K562 (cell line): ENCODE results near the gene ABHD16A. TPM values are rescaled to one million over a fixed set of nuclear protein-coding genes. Genes with fewer than 3 reads are reported as not detected.

ENCODE experiments used
- CBX5 ChIP-seq: IDR thresholded peaks from 2 replicates; pipeline ENCODE4 v1.6.1; 2014; ENCODE audit warnings: low read depth, borderline replicate concordance
- GATAD2A ChIP-seq: fragments of 450-650 bp; IDR thresholded peaks from 2 replicates; pipeline ENCODE4 v1.6.1; 2017
- KHSRP ChIP-seq: fragments of 450-650 bp; IDR thresholded peaks from 2 replicates; pipeline ENCODE4 v1.6.1; 2017
- POU5F1 ChIP-seq: fragments of 150-350 bp; IDR thresholded peaks from 2 replicates; pipeline ENCODE4 v1.6.1; 2014; ENCODE audit warnings: borderline replicate concordance, low read length, low read depth, mild to moderate bottlenecking; ENCODE audit not compliant: partially characterized antibody
- SETDB1 ChIP-seq: IDR thresholded peaks from one replicate; pipeline ENCODE4 v1.6.1; 2012; ENCODE audit warnings: low read length, control low read depth, inconsistent platforms
- SIRT6 ChIP-seq: IDR thresholded peaks from one replicate; pipeline ENCODE4 v1.6.1; 2012; ENCODE audit warnings: low read depth, mild to moderate bottlenecking, control low read depth, inconsistent platforms, low read length, moderate library complexity
- SMAD4 ChIP-seq: fragments of 250-450 bp; sonication (Bioruptor Pico); conservative IDR thresholded peaks from 2 replicates; pipeline ENCODE4 v1.8.0; 2021; ENCODE audit warnings: inconsistent platforms, mild to moderate bottlenecking, moderate library complexity
- ZNF175 ChIP-seq: fragments of 200-800 bp; sonication (Bioruptor generic); IDR thresholded peaks from 2 replicates; pipeline ENCODE4 v1.6.1; 2016; ENCODE audit warnings: low read depth, mild to moderate bottlenecking, missing genetic modification characterization, missing compliant biosample characterization
- ZNF311 ChIP-seq: fragments of 250-450 bp; sonication (Bioruptor Pico); IDR thresholded peaks from 2 replicates; pipeline ENCODE4 v1.4.0; 2020; ENCODE audit warnings: mild to moderate bottlenecking, moderate library complexity
- ZNF347 ChIP-seq: fragments of 450-650 bp; formaldehyde crosslinking; IDR thresholded peaks from 2 replicates; pipeline ENCODE4 v1.4.0; 2020; ENCODE audit warnings: low read depth, mild to moderate bottlenecking, moderate library complexity
- ZNF668 ChIP-seq: fragments of 250-450 bp; sonication (Bioruptor Pico); IDR thresholded peaks from 2 replicates; pipeline ENCODE4 v1.8.0; 2022; ENCODE audit warnings: mild to moderate bottlenecking, inconsistent platforms
- polyA plus RNA-seq, 8 experiments: library from polyadenylated mRNA; depleted of rRNA in 4 of 8; stranded (reverse) in 5 of 8; unstranded in 3 of 8; fragments of >200 nt; fragmentation: Nextera tagmentation in 2 of 8; fragmentation: Illumina TruSeq in 1 of 8; extraction: Ambion mirVana in 2 of 8; extraction: Trizol in 1 of 8; gene quantifications; 2 replicates each; pipeline versions ENCODE4 v1.2.1 to v1.2.3, GENCODE V29; 2011 to 2014; ENCODE audit warnings: inconsistent platforms in 1 of 8, missing spikeins in 1 of 8
- total RNA-seq, 7 experiments: library from RNA; depleted of rRNA in 6 of 7; stranded (reverse); fragments of >200 nt in 6 of 7; fragmentation: Illumina TruSeq in 2 of 7; extraction: Trizol in 2 of 7; gene quantifications; 2 replicates each; pipeline versions ENCODE4 v1.2.1 to v1.2.3, GENCODE V29; 2011 to 2021; ENCODE audit warnings: low replicate concordance in 1 of 7
- TF ChIP-seq, protein P1 (sequence below): fragments of 450-650 bp; formaldehyde crosslinking; IDR thresholded peaks from 2 replicates; pipeline ENCODE4 v1.4.0; 2022; ENCODE audit warnings: missing genetic modification characterization
- TF ChIP-seq, protein P2 (sequence below): fragments of 450-650 bp; formaldehyde crosslinking; IDR thresholded peaks from 2 replicates; pipeline ENCODE4 v1.4.0; 2022; ENCODE audit warnings: missing genetic modification characterization
- TF ChIP-seq, protein P3 (sequence below): sonication (generic); formaldehyde crosslinking; IDR thresholded peaks from 2 replicates; pipeline ENCODE4 v1.8.0; 2022; ENCODE audit warnings: missing genetic modification reagents, mild to moderate bottlenecking, moderate library complexity, borderline replicate concordance
- TF ChIP-seq, protein P4 (sequence below): fragments of 450-650 bp; IDR thresholded peaks from 2 replicates; pipeline ENCODE4 v1.6.1; 2016; ENCODE audit warnings: missing biosample characterization, missing genetic modification characterization
- TF ChIP-seq, protein P5 (sequence below): IDR thresholded peaks from 3 replicates; pipeline ENCODE4 v1.6.1; 2011; ENCODE audit warnings: borderline replicate concordance, mild to moderate bottlenecking, moderate library complexity; ENCODE audit not compliant: insufficient read length; ENCODE audit errors: extremely low read depth
- TF ChIP-seq, protein P6 (sequence below): sonication (generic); formaldehyde crosslinking; IDR thresholded peaks from 2 replicates; pipeline ENCODE4 v1.8.0; 2022; ENCODE audit warnings: mild to moderate bottlenecking, low read depth, missing genetic modification reagents
- TF ChIP-seq, protein P7 (sequence below): fragments of 450-650 bp; IDR thresholded peaks from 2 replicates; pipeline ENCODE4 v1.6.1; 2016; ENCODE audit warnings: low read depth, mild to moderate bottlenecking, moderate library complexity

ABHD16A gene
- total and polyA plus RNA-seq, 9 of the 15 experiments (the other 6 are each of a cell fraction or from before 2014, with no cell fraction given): 25.8 to 120 (median 81.6) TPM

DNA sequence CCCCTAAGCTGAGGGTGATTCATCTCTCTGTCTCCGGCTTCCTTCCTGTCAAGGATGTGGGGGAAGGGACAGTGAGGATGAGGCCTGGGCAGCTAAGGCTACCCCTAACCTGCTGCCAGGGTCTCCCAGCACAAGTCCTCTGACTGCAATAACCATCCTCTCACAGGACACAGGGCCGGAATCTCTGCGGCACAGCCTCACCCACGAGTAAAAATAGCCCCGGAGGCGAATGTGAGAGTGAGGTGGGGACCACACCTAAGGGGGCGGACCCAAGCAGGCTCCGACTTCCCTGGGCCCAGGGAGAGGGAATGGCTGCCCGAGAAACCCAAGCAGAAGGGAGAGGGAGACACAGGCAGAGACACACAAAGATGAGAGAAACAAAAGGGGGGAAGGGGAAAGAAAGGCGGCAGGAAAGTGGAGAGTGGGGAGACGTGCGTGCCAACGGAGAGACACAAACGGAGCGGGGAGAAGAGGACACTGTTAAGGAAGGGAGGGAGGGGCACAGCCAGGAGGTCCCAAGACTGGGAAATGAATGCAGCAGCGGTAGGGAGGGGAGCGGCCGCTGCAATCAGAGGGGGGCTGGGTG is 31.8 kb upstream of the ABHD16A start (continued):
- TF ChIP-seq CBX5 (no peak), ZNF175 (CRISPR knock-in tag) (no peak), SIRT6 (no peak), ZNF347 (0 out of 2 replicates have a peak, but pooled peaks have one; percentile 6), GATAD2A (no peak), SMAD4 (peak; percentile 62; the same call in 1 of the 2 replicates), POU5F1 (no peak), ZNF668 (CRISPR knock-in tag) (no peak), KHSRP (no peak), ZNF311 (no peak), SETDB1 (no peak)
- TF ChIP-seq, protein P1, sequence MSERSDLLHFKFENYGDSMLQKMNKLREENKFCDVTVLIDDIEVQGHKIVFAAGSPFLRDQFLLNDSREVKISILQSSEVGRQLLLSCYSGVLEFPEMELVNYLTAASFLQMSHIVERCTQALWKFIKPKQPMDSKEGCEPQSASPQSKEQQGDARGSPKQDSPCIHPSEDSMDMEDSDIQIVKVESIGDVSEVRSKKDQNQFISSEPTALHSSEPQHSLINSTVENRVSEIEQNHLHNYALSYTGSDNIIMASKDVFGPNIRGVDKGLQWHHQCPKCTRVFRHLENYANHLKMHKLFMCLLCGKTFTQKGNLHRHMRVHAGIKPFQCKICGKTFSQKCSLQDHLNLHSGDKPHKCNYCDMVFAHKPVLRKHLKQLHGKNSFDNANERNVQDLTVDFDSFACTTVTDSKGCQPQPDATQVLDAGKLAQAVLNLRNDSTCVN (CRISPR knock-in tag): peak; percentile 94
- TF ChIP-seq, protein P2, sequence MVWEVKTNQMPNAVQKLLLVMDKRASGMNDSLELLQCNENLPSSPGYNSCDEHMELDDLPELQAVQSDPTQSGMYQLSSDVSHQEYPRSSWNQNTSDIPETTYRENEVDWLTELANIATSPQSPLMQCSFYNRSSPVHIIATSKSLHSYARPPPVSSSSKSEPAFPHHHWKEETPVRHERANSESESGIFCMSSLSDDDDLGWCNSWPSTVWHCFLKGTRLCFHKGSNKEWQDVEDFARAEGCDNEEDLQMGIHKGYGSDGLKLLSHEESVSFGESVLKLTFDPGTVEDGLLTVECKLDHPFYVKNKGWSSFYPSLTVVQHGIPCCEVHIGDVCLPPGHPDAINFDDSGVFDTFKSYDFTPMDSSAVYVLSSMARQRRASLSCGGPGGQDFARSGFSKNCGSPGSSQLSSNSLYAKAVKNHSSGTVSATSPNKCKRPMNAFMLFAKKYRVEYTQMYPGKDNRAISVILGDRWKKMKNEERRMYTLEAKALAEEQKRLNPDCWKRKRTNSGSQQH (CRISPR knock-in tag): peak; percentile 98
- TF ChIP-seq, protein P3, sequence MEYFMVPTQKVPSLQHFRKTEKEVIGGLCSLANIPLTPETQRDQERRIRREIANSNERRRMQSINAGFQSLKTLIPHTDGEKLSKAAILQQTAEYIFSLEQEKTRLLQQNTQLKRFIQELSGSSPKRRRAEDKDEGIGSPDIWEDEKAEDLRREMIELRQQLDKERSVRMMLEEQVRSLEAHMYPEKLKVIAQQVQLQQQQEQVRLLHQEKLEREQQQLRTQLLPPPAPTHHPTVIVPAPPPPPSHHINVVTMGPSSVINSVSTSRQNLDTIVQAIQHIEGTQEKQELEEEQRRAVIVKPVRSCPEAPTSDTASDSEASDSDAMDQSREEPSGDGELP: no peak
- TF ChIP-seq, protein P4, sequence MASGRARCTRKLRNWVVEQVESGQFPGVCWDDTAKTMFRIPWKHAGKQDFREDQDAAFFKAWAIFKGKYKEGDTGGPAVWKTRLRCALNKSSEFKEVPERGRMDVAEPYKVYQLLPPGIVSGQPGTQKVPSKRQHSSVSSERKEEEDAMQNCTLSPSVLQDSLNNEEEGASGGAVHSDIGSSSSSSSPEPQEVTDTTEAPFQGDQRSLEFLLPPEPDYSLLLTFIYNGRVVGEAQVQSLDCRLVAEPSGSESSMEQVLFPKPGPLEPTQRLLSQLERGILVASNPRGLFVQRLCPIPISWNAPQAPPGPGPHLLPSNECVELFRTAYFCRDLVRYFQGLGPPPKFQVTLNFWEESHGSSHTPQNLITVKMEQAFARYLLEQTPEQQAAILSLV: no peak; the same call in 1 of the 2 replicates
- TF ChIP-seq, protein P5, sequence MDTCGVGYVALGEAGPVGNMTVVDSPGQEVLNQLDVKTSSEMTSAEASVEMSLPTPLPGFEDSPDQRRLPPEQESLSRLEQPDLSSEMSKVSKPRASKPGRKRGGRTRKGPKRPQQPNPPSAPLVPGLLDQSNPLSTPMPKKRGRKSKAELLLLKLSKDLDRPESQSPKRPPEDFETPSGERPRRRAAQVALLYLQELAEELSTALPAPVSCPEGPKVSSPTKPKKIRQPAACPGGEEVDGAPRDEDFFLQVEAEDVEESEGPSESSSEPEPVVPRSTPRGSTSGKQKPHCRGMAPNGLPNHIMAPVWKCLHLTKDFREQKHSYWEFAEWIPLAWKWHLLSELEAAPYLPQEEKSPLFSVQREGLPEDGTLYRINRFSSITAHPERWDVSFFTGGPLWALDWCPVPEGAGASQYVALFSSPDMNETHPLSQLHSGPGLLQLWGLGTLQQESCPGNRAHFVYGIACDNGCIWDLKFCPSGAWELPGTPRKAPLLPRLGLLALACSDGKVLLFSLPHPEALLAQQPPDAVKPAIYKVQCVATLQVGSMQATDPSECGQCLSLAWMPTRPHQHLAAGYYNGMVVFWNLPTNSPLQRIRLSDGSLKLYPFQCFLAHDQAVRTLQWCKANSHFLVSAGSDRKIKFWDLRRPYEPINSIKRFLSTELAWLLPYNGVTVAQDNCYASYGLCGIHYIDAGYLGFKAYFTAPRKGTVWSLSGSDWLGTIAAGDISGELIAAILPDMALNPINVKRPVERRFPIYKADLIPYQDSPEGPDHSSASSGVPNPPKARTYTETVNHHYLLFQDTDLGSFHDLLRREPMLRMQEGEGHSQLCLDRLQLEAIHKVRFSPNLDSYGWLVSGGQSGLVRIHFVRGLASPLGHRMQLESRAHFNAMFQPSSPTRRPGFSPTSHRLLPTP: no peak
- TF ChIP-seq, protein P6, sequence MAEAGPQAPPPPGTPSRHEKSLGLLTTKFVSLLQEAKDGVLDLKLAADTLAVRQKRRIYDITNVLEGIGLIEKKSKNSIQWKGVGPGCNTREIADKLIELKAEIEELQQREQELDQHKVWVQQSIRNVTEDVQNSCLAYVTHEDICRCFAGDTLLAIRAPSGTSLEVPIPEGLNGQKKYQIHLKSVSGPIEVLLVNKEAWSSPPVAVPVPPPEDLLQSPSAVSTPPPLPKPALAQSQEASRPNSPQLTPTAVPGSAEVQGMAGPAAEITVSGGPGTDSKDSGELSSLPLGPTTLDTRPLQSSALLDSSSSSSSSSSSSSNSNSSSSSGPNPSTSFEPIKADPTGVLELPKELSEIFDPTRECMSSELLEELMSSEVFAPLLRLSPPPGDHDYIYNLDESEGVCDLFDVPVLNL: peak; percentile 73; the same call in 1 of the 2 replicates
- TF ChIP-seq, protein P7, sequence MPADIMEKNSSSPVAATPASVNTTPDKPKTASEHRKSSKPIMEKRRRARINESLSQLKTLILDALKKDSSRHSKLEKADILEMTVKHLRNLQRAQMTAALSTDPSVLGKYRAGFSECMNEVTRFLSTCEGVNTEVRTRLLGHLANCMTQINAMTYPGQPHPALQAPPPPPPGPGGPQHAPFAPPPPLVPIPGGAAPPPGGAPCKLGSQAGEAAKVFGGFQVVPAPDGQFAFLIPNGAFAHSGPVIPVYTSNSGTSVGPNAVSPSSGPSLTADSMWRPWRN: no peak
